SK-N-SH (cell line): ENCODE results near the gene MIXL1. TPM values are rescaled to one million over a fixed set of nuclear protein-coding genes. Genes with fewer than 3 reads are reported as not detected.

ENCODE experiments used
- CTCF ChIA-PET: fragments of 300-600, 350-600 bp; formaldehyde crosslinking; extraction: SDS; loops from one replicate; lab custom pipeline; 2021; lab: Yijun Ruan, JAX
- POLR2A ChIA-PET: fragments of 350-600 bp; sonication (Branson Sonifier 250); formaldehyde crosslinking; extraction: SDS; loops from one replicate; lab custom pipeline; 2020; ENCODE audit warnings: antibody characterized with exemption, inconsistent platforms; lab: Yijun Ruan, JAX
- DNase-seq: peaks from one replicate; pipeline ENCODE4 v3.0.0; 2012
- H2AFZ ChIP-seq: fragments of 200-600 bp; sonication (generic); 2 replicates; pipeline ENCODE4 v1.8.1; 2016; ENCODE audit warnings: antibody characterized with exemption, mild to moderate bottlenecking, low read depth
- H3F3A ChIP-seq: fragments of 200-600 bp; sonication (generic); replicated peaks from 2 replicates; pipeline ENCODE3; 2016; ENCODE audit warnings: antibody characterized with exemption, mild to moderate bottlenecking; ENCODE audit not compliant: insufficient read depth
- H3K27ac ChIP-seq, 2 experiments: fragments of 200-500 bp in 1 of 2; fragments of 200-600 bp in 1 of 2; sonication (Bioruptor generic) in 1 of 2; sonication (generic), shearing (Covaris generic) in 1 of 2; 2 replicates each; pipeline versions ENCODE4 v1.5.1 to v1.6.1; 2014 to 2016; ENCODE audit warnings: low read depth in 2 of 2, inconsistent platforms in 1 of 2, low read length in 1 of 2, mild to moderate bottlenecking in 1 of 2, mixed read lengths in 1 of 2
- H3K27me3 ChIP-seq: fragments of 200-600 bp; sonication (generic), shearing (Covaris generic); 2 replicates; pipeline ENCODE4 v1.6.1; 2016; ENCODE audit warnings: mixed run types; ENCODE audit not compliant: insufficient read depth
- H3K36me3 ChIP-seq, 2 experiments: fragments of 200-500 bp in 1 of 2; fragments of 200-600 bp in 1 of 2; sonication (Bioruptor generic) in 1 of 2; sonication (generic) in 1 of 2; replicated peaks in 1 of 2; 2 replicates each; pipeline versions ENCODE3 to v1.5.1; 2014 to 2016; ENCODE audit warnings: low read length in 1 of 2, mild to moderate bottlenecking in 1 of 2; ENCODE audit not compliant: insufficient read depth in 2 of 2, control insufficient read depth in 1 of 2
- H3K4me1 ChIP-seq, 2 experiments: fragments of 200-500 bp in 1 of 2; fragments of 200-600 bp in 1 of 2; sonication (Bioruptor generic) in 1 of 2; sonication (generic), shearing (Covaris generic) in 1 of 2; 2 replicates each; pipeline versions ENCODE4 v1.5.1 to v1.6.1; 2014 to 2016; ENCODE audit warnings: low read depth in 1 of 2, low read length in 1 of 2, mixed run types in 1 of 2; ENCODE audit not compliant: insufficient read depth in 2 of 2, control insufficient read depth in 1 of 2
- H3K4me2 ChIP-seq: fragments of 200-600 bp; sonication (generic), shearing (Covaris generic); 2 replicates; pipeline ENCODE4 v1.6.1; 2017; ENCODE audit warnings: mixed run types
- H3K4me3 ChIP-seq, 2 experiments: fragments of 200-500 bp in 1 of 2; fragments of 200-600 bp in 1 of 2; sonication (Bioruptor generic) in 1 of 2; sonication (generic), shearing (Covaris generic) in 1 of 2; 2 replicates each; pipeline versions ENCODE4 v1.5.1 to v1.8.1; 2014 to 2016; ENCODE audit warnings: low read depth in 2 of 2, inconsistent platforms in 1 of 2, low read length in 1 of 2, mild to moderate bottlenecking in 1 of 2, mixed read lengths in 1 of 2, moderate library complexity in 1 of 2
- H3K79me2 ChIP-seq: fragments of 200-600 bp; sonication (generic); 2 replicates; pipeline ENCODE4 v1.8.1; 2017; ENCODE audit warnings: mild to moderate bottlenecking; ENCODE audit not compliant: insufficient read depth
- H3K9ac ChIP-seq: fragments of 200-600 bp; sonication (generic); 2 replicates; pipeline ENCODE4 v1.6.1; 2017; ENCODE audit warnings: mixed run types
- H3K9me2 ChIP-seq: fragments of 200-600 bp; sonication (generic); 2 replicates; pipeline ENCODE4 v1.6.1; 2017; ENCODE audit warnings: mixed run types
- H3K9me3 ChIP-seq: fragments of 200-600 bp; sonication (generic); 2 replicates; pipeline ENCODE4 v1.6.1; 2017; ENCODE audit warnings: mixed run types, mild to moderate bottlenecking, moderate library complexity
- H4K20me1 ChIP-seq: fragments of 200-600 bp; sonication (generic); 2 replicates; pipeline ENCODE4 v1.6.1; 2017; ENCODE audit warnings: mild to moderate bottlenecking, mixed run types; ENCODE audit not compliant: insufficient read depth
- ELF1 ChIP-seq: IDR thresholded peaks from 2 replicates; pipeline ENCODE4 v1.4.0; 2012
- EP300 ChIP-seq, 2 experiments: IDR thresholded peaks; 2 replicates each; pipeline versions ENCODE4 v1.4.0 to v1.6.1; 2012; ENCODE audit warnings: borderline replicate concordance in 1 of 2, low read depth in 1 of 2, low read length in 1 of 2
- FOSL2 ChIP-seq: IDR thresholded peaks from 2 replicates; pipeline ENCODE4 v1.4.0; 2012; ENCODE audit warnings: low read depth, mild to moderate bottlenecking, moderate library complexity, borderline replicate concordance
- FOXJ3 ChIP-seq: sonication (generic); formaldehyde crosslinking; IDR thresholded peaks from 2 replicates; pipeline ENCODE4 v1.5.1; 2020; ENCODE audit warnings: mild to moderate bottlenecking, missing genetic modification reagents
- FOXM1 ChIP-seq: IDR thresholded peaks from 2 replicates; pipeline ENCODE4 v1.4.0; 2012; ENCODE audit warnings: low read depth, mild to moderate bottlenecking
- MXI1 ChIP-seq: IDR thresholded peaks from 2 replicates; pipeline ENCODE4 v1.6.1; 2012; ENCODE audit warnings: mild to moderate bottlenecking, low read depth, low read length, improper control_type of control experiment
- NFIC ChIP-seq: IDR thresholded peaks from 2 replicates; pipeline ENCODE4 v1.4.0; 2012; ENCODE audit warnings: borderline replicate concordance
- RAD21 ChIP-seq: IDR thresholded peaks from 2 replicates; pipeline ENCODE4 v1.6.1; 2012; ENCODE audit warnings: mild to moderate bottlenecking, low read length
- SIN3A ChIP-seq: IDR thresholded peaks from 2 replicates; pipeline ENCODE4 v1.6.1; 2012; ENCODE audit warnings: low read depth, mild to moderate bottlenecking, low read length, moderate library complexity, borderline replicate concordance
- USF1 ChIP-seq: IDR thresholded peaks from 2 replicates; pipeline ENCODE4 v1.4.0; 2012; ENCODE audit warnings: low read depth, borderline replicate concordance
- USF2 ChIP-seq: fragments of 150-350 bp; IDR thresholded peaks from 2 replicates; pipeline ENCODE4 v1.6.1; 2017; ENCODE audit warnings: antibody characterized with exemption, low read length, low read depth, borderline replicate concordance
- WGBS: methylation state at CpG from one replicate; pipeline ENCODE4 v1.1.6; 2017; ENCODE audit warnings: low lambda C conversion rate; 5-methylcytosine and 5-hydroxymethylcytosine counted together
- polyA plus RNA-seq, 3 experiments: library from polyadenylated mRNA; depleted of rRNA; stranded (reverse); fragments of >200 nt; gene quantifications; 2 replicates each; pipeline ENCODE4 v1.2.3, GENCODE V29; 2012
- TF ChIP-seq, protein P1 (sequence below): IDR thresholded peaks from 2 replicates; pipeline ENCODE4 v1.6.1; 2012; ENCODE audit warnings: mild to moderate bottlenecking, low read depth, low read length, moderate library complexity
- TF ChIP-seq, protein P2 (sequence below): IDR thresholded peaks from 2 replicates; pipeline ENCODE4 v1.4.0; 2012; ENCODE audit warnings: low read depth, borderline replicate concordance

Gene MIXL1
- polyA plus RNA-seq, 1 of the 3 experiments (the other 2 are of a cell fraction) = 0.03 TPM

DNA sequence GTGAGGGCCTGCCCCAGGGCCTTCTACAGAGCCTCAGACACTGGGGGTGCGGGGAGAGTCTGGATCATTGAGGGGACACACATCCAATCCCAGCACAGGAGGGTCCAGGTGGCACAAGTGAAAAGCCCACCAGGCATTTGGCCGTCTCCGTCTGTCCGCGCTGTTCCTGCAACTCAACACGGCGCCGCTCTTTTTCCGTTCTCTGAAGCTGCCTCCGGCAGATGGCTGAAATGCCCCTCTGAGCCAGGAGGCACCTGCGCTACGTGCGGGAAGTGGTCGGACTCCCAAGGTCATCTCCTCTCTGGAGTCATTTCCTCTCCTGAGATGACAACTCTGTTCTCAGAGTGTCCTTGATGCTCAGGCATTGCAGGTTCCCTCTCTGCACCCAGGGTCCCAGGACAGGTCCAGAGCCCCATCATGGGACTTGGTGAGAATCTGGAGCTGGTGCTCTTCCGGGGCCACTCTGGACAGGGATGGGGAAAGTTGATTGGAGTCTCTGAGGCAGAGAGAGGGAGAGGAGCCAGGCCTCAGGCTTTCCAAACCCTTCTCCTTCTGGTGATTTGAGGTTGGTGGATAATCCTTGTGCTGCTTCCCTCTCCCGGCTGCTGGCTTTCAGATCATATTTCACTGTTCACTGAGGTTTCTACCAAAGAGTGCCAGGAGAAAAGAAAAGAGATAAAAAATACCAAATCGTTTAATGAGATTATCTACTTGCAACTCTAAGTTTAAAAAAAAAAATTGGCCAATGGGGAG, 14.0 kb upstream of the MIXL1 start (continued):
- no peak for TF ChIP-seq USF1
- TF ChIP-seq FOSL2 = no peak
- no peak for TF ChIP-seq ELF1
- no peak for TF ChIP-seq SIN3A
- TF ChIP-seq NFIC = no peak

DNA sequence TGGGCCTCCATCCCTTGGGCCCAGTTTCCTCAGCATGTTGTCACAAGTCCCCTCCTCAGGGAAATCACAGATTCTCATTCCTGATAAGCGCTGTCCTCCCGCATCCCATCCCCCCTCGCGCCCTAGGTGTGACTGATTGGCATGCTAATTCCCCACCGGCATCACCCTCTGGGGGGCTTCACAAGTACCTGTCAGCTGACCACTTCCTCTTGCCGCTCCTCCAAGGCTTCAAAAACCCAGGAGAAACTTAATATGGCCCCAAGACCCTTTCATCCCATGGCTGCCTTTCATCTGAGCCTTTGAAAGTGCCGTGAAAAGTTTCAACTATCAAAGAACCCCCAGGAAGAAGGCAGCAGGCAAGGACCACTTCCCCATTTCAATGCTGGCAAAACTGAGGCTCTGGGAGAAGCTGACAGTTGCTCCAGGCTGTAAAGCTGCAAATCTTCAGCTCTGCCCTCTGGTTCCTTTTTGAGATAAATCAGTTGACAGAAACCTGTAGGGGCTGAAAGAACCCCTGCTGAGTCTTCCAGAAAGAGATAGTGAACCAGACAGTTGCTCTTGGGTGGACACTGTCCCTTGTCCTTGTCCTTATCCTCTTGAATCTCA, 12.8 kb upstream of the MIXL1 start:
- ChIA-PET POLR2A (no interaction called here), CTCF (interaction anchor here (1.0 to 2.4 kb wide), 3 partner anchors 14 to 146 kb away, joined by 4 to 14 read pairs (median 4); no protein-coding TSS in a partner anchor)
- no peak for TF ChIP-seq NFIC
- TF ChIP-seq EP300 (IDR thresholded peaks at IDR 0.05; ENCODE audit: borderline replicate concordance in 1 of 2, low read depth in 1 of 2, low read length in 1 of 2) = no peak
- no peak for TF ChIP-seq FOXJ3 (CRISPR knock-in tag)
- TF ChIP-seq USF1 = no peak
- no peak for TF ChIP-seq MXI1
- TF ChIP-seq, protein P1, sequence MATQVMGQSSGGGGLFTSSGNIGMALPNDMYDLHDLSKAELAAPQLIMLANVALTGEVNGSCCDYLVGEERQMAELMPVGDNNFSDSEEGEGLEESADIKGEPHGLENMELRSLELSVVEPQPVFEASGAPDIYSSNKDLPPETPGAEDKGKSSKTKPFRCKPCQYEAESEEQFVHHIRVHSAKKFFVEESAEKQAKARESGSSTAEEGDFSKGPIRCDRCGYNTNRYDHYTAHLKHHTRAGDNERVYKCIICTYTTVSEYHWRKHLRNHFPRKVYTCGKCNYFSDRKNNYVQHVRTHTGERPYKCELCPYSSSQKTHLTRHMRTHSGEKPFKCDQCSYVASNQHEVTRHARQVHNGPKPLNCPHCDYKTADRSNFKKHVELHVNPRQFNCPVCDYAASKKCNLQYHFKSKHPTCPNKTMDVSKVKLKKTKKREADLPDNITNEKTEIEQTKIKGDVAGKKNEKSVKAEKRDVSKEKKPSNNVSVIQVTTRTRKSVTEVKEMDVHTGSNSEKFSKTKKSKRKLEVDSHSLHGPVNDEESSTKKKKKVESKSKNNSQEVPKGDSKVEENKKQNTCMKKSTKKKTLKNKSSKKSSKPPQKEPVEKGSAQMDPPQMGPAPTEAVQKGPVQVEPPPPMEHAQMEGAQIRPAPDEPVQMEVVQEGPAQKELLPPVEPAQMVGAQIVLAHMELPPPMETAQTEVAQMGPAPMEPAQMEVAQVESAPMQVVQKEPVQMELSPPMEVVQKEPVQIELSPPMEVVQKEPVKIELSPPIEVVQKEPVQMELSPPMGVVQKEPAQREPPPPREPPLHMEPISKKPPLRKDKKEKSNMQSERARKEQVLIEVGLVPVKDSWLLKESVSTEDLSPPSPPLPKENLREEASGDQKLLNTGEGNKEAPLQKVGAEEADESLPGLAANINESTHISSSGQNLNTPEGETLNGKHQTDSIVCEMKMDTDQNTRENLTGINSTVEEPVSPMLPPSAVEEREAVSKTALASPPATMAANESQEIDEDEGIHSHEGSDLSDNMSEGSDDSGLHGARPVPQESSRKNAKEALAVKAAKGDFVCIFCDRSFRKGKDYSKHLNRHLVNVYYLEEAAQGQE = no peak
- TF ChIP-seq, protein P2, sequence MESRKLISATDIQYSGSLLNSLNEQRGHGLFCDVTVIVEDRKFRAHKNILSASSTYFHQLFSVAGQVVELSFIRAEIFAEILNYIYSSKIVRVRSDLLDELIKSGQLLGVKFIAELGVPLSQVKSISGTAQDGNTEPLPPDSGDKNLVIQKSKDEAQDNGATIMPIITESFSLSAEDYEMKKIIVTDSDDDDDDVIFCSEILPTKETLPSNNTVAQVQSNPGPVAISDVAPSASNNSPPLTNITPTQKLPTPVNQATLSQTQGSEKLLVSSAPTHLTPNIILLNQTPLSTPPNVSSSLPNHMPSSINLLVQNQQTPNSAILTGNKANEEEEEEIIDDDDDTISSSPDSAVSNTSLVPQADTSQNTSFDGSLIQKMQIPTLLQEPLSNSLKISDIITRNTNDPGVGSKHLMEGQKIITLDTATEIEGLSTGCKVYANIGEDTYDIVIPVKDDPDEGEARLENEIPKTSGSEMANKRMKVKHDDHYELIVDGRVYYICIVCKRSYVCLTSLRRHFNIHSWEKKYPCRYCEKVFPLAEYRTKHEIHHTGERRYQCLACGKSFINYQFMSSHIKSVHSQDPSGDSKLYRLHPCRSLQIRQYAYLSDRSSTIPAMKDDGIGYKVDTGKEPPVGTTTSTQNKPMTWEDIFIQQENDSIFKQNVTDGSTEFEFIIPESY = no peak
- no peak for TF ChIP-seq ELF1
- TF ChIP-seq USF2 = no peak
- TF ChIP-seq FOXM1 = no peak
- no peak for TF ChIP-seq RAD21
- DNase-seq = no peak
- Histone ChIP-seq H3K9me3 (no peaks in the 10 kb centered on the region), H4K20me1 (no peaks in the 10 kb centered on the region), H3K27ac (no peak overlapping the region), H3K79me2 (no peaks in the 10 kb centered on the region), H3K9me2 (no peaks in the 10 kb centered on the region), H3K4me3 (no peak overlapping the region), H3F3A (no peaks in the 10 kb centered on the region), H3K9ac (no peak overlapping the region), H3K4me2 (no peak overlapping the region), H3K27me3 (no peaks in the 10 kb centered on the region), H3K36me3 (no peaks in the 10 kb centered on the region), H3K4me1 (no peaks in the 10 kb centered on the region; a peak in 1 of 4 replicates), H2AFZ (no peak overlapping the region)
- 89% methylated on average over 7 of the region's 7 CpGs for WGBS
